ENCODE results near the gene DOK7.

DOK7 gene

DNA sequence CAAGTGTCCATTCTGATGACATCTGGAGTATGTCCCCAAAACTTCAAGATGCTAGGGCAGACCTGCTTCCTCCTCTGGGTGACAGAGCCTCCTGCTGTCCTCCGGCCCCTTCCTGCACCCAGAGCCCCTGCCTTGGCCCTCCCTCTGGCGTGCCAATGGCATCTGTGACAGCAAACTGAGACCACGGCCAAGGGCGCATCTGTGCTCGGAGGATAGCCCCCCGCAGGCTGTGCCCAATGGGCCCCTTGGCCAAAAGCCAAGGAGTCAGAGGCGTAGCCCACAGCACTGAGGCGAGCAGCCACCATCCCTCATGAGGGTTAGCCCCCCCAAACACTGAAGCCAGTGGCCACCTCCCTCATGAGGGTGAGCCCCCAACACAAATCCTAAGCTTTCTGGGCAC lies 61.2 kb downstream of the DOK7 start:
- Mint-ChIP-seq H3K27me3 (no peaks in the 10 kb centered on the region), H3K4me1 (ENCODE audit: low read depth) (peaks cover 6% of the 10 kb centered on the region), H3K36me3 (ENCODE audit: low read depth) (peaks cover 8% of the 10 kb centered on the region), H3K4me3 (no peak overlapping the region), H3K27ac (no peak overlapping the region), H3K9me3 (no peaks in the 10 kb centered on the region)

DNA sequence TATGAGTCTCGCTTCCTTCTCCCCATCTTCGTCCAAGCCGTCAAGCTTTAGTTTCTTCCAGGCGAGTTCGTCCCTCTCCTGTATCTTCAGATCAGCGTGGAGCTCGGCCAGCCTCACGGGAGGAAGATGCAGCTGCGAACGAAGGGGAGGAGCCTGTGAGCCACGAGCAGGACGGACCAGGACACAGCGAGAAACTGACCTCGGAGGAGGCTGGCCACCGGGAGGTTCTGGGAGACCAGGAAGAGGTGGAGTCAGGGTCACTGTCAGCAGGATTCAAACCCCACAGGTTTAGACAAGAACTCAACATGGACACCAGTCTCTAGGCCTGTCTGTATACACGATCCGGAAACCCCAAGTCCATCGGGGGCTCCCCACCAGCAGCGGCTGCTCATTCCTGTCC lies 61.8 kb downstream of the DOK7 start:
- H3K4me3 Mint-ChIP-seq: no peak overlapping the region

DNA sequence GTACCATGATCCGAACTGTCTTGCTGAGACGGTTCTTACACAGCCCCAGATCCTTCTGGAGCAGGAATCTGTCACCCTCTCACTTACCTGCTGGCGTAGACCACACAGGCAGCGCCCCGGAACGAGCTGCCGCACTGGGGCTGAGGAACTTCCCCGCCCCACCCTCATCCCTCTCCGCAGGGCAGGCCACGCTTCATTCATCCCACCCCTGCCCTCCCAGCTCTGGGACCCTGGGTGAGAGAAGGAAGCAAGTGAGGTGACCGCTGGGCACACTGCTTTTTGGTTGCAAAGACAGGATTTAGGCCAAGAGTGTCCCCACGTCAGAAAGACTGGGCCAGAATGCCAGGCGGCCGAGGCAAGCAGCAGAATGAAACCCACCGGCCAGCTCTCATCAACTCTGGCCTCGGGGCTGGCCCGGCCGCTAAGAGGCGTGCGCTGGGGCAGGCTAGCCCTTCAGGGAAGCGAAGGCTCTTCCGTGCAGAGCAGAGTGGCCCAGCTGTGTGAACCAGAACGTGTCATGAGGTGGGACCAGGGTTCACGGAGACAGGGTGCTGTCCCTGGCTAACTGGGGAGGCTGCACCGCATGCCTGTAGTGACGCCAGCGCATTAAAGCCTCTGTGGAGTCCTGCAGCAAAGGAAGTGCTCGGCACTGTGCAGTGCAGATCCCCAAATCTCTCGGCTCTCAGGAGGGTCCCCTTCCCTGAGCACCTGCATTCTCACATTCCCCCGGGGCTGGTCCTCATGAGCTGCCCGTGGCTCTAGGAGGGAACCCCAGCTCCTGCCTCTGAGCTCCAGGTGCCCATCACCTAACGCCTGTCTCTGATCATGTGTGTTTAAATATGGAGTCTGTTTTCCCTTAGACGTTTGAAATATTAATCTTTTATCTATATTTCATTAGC lies 62.7 kb downstream of the DOK7 start:
- Mint-ChIP-seq H3K9me3 (no peaks in the 10 kb centered on the region), H3K4me1 (ENCODE audit: low read depth) (peaks cover 19% of the 10 kb centered on the region), H3K4me3 (no peak overlapping the region), H3K27ac (no peak overlapping the region), H3K27me3 (no peaks in the 10 kb centered on the region), H3K36me3 (ENCODE audit: low read depth) (peaks cover 15% of the 10 kb centered on the region)

More for the DNA sequence above, 61.8 kb downstream of the DOK7 start:
- no peak overlapping the region for H3K27ac Mint-ChIP-seq
- peaks cover 11% of the 10 kb centered on the region for H3K4me1 Mint-ChIP-seq (ENCODE audit: low read depth)
- H3K9me3 Mint-ChIP-seq: no peaks in the 10 kb centered on the region
- peaks cover 11% of the 10 kb centered on the region for H3K36me3 Mint-ChIP-seq (ENCODE audit: low read depth)
- H3K27me3 Mint-ChIP-seq: no peaks in the 10 kb centered on the region

DNA sequence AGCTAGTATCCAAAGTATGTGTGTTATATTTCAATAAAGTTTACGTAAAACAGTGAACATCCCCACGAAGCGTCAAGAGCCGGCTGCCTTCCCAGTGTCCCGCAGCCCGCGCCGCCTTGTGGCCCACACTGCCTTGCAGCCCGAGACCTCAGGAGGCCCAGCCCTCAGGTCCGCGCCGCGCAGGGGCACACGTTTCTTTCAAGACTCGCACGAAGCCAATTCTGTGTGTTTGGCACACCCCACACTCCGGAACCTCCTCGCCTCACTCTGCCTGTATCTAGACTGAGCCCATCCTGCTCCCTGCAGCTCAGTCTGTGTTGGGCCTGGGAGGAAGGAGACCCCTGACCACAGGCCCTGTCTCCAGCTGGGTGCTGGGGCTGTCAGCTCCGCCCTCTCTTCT lies 63.4 kb downstream of the DOK7 start:
- H3K4me1 Mint-ChIP-seq (ENCODE audit: low read depth): peaks cover 26% of the 10 kb centered on the region
- no peak overlapping the region for H3K27ac Mint-ChIP-seq
- no peaks in the 10 kb centered on the region for H3K9me3 Mint-ChIP-seq
- H3K4me3 Mint-ChIP-seq: no peak overlapping the region
- H3K36me3 Mint-ChIP-seq (ENCODE audit: low read depth): peaks cover 15% of the 10 kb centered on the region
- H3K27me3 Mint-ChIP-seq: no peaks in the 10 kb centered on the region

DNA sequence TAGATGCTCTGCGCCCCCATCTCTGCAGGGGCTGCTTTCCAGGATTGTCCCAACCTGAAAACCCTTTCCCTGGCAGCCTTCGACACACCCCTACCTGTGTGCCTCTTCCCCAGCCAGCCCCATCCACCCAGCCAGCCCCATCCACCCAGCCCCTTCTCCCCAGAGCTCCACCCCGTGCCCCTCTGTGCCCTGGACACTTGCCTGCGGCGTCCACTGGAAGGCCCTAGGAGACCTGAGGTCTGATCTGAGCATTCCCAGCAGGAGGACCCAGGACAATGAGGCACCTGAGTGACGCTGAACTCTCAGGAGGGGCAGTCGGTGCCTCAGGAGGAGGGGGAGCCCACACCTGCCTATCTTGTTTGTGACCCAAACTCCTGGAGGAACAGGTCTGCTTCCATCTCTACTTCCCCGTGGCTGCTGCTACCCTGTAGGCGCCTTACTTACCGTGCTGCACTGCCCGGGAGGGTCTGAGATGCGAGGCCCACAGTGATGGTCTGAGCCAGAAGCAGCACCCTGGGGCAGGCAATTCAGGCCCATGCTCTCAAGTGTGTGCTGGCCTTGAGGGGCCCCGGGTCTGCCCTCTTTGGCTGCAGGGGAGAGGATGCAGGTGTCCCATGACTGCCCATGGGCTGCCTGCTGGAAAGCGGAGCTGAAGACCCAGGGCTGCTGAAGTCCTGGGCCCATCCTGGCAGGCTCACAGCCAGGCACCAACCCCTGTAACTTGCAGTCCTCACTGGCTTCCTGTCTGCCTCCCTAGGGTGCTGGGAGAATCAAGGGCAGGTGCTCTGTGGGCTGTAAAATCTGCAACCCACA lies 64.2 kb downstream of the DOK7 start:
- Mint-ChIP-seq H3K27ac (no peak overlapping the region), H3K9me3 (no peaks in the 10 kb centered on the region), H3K27me3 (no peaks in the 10 kb centered on the region), H3K4me3 (no peak overlapping the region), H3K4me1 (ENCODE audit: low read depth) (peaks cover 29% of the 10 kb centered on the region), H3K36me3 (ENCODE audit: low read depth) (peaks cover 15% of the 10 kb centered on the region)

DNA sequence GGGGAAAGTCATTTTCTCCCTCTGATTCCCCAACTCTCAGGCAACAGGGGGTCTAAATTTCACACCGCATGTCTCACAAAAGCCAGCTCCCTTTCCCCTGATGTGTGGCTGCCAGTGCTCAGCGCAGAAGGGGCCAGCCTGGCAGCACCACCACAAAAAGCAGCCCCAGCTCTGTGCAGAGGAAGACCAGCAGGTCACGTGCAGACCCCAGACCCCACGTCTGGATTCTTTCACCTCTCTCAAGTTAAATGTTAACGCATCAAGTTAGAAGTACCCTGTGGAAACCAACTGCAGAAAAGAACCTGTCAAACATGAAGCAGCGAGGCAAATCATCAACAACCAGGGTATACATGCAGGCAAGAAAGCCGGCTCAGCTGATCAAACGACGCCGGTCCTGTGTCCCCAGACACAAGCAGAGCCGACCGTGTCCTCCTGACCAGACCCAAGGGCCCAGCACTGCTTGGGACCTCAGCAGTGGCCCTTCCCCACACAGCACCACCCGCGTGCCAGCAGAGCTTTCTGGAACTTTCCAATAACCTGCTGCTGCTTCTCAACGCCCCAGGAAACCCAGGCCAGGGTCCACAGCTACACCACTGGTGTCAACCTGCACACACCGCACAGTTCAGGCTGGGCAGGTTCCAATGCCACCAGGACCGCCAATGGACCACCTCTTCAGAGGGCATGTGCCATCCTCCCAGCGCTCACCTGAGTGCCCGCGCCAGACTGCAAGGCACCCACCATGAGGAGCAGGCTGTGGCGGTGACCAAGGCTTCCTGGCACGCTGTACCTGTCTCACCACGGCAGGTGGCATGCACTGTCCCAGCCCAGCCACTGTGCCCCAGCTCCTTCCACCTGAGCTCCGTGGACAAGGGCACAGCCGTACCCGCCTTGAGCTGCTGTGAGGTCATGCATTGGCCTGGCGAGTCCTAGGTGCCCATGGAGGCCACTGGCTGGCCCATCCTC lies 65.1 kb downstream of the DOK7 start:
- Mint-ChIP-seq H3K9me3 (no peaks in the 10 kb centered on the region), H3K4me1 (ENCODE audit: low read depth) (peaks cover 29% of the 10 kb centered on the region), H3K36me3 (ENCODE audit: low read depth) (peaks cover 15% of the 10 kb centered on the region), H3K4me3 (no peak overlapping the region), H3K27ac (no peak overlapping the region), H3K27me3 (no peaks in the 10 kb centered on the region)

DNA sequence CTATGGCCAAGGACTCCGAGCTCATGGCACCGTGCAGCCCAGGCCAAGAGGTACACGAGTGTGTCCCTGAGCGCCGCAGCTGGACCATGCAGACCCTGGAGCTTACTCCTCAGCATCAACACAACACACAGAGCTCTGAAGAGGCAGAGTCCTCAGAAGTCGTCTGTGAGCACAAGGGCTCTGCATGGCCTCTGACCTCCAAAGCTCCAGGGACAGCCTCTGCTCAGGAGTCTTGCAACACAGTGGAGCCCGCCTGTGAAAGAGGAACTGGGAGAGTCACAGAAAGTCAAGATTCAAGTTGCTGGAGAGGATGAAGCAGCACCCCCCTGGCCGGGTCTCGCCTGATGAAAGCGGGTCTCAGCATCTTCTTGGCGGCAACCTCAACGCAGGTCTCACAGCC lies 66.3 kb downstream of the DOK7 start:
- H3K9me3 Mint-ChIP-seq: no peaks in the 10 kb centered on the region
- no peak overlapping the region for H3K4me3 Mint-ChIP-seq
- H3K4me1 Mint-ChIP-seq (ENCODE audit: low read depth): peaks cover 29% of the 10 kb centered on the region
- peaks cover 15% of the 10 kb centered on the region for H3K36me3 Mint-ChIP-seq (ENCODE audit: low read depth)
- H3K27me3 Mint-ChIP-seq: peaks cover 4% of the 10 kb centered on the region
- no peak overlapping the region for H3K27ac Mint-ChIP-seq

DNA sequence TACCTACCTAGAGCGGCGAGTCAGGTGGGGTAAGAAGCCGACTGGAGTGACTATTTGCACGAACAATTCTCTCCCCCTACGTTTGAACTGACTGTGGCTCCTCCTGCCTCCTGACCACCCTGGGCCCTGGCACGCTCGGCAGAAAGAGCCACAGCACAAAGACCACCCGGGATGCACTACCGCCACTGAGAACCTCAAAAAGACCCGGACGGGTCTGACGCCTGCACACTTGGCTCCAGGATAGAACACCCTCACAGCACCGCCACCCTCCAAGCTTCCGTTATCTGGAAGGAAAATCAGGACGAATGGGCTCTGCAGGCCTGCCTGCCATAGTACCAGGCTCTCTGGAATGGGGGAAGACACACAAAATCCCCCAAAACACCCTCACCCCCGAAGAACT lies 66.9 kb downstream of the DOK7 start:
- Mint-ChIP-seq H3K27ac (no peak overlapping the region), H3K27me3 (peaks cover 4% of the 10 kb centered on the region), H3K4me3 (peak overlapping the region; percentile 95), H3K9me3 (no peaks in the 10 kb centered on the region), H3K4me1 (ENCODE audit: low read depth) (peaks cover 29% of the 10 kb centered on the region), H3K36me3 (ENCODE audit: low read depth) (peaks cover 10% of the 10 kb centered on the region)

DNA sequence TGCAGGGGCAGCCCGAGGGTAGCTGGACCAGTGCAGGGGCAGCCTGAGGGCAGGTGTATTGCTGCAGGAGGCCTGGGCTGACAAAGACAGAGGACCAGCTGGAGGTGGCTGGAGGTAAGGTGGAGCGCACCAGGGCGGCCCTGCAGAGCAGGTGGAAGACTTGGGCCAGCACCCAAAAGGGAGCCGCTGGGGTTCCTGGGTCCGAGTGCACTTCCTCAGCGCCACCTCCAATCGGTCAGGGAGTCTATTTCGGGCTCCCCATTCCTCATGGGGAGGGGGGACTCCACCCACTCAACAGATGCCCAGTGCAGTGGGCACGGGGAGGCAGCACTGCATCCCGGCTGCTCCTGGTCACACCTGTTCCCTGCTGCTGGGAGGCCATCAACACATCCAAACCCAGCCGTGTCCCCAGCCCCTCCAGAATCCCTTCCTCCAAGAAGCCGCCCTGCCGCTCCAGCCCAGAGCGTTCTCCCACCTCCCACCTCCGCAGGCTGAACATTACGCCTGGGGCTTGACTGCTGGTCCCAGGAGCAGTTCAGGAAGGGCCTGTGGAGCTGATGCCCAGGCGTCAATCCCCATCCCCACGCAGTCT lies 67.7 kb downstream of the DOK7 start:
- Mint-ChIP-seq H3K27ac (no peak overlapping the region), H3K4me1 (ENCODE audit: low read depth) (peaks cover 29% of the 10 kb centered on the region), H3K4me3 (peak overlapping the region; percentile 95), H3K27me3 (peaks cover 4% of the 10 kb centered on the region), H3K36me3 (ENCODE audit: low read depth) (peaks cover 10% of the 10 kb centered on the region), H3K9me3 (no peaks in the 10 kb centered on the region)

DNA sequence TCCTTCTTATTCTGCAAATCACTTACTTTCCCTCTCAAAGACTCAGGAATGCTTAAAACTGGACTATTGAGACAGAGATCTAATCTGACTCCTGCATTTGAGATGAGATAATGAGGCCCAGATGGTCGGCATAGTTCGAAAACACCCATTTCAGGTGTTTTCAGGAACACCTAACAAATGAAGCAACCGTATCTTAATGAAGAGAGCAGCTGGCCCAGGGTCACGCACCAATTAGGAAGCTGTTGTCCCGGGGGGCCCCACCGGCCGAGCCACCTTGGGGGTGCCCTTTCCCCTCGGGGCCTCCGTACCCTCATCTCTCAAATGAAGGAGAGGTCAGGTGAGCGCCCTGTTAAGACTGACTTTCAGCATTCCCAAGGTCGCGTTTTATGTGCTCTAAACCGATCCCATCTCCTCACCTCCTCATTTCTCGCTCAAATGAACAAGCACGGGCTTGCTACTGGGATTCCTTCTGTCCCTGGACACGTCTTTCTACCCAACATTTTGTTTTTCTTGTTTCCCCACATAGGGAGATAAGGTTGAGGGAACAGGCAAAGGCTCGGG lies 68.3 kb downstream of the DOK7 start:
- Mint-ChIP-seq H3K4me3 (peak overlapping the region; percentile 95), H3K36me3 (ENCODE audit: low read depth) (peaks cover 10% of the 10 kb centered on the region), H3K27me3 (peaks cover 4% of the 10 kb centered on the region), H3K27ac (peak overlapping the region; percentile 41), H3K4me1 (ENCODE audit: low read depth) (peaks cover 29% of the 10 kb centered on the region), H3K9me3 (no peaks in the 10 kb centered on the region)

DNA sequence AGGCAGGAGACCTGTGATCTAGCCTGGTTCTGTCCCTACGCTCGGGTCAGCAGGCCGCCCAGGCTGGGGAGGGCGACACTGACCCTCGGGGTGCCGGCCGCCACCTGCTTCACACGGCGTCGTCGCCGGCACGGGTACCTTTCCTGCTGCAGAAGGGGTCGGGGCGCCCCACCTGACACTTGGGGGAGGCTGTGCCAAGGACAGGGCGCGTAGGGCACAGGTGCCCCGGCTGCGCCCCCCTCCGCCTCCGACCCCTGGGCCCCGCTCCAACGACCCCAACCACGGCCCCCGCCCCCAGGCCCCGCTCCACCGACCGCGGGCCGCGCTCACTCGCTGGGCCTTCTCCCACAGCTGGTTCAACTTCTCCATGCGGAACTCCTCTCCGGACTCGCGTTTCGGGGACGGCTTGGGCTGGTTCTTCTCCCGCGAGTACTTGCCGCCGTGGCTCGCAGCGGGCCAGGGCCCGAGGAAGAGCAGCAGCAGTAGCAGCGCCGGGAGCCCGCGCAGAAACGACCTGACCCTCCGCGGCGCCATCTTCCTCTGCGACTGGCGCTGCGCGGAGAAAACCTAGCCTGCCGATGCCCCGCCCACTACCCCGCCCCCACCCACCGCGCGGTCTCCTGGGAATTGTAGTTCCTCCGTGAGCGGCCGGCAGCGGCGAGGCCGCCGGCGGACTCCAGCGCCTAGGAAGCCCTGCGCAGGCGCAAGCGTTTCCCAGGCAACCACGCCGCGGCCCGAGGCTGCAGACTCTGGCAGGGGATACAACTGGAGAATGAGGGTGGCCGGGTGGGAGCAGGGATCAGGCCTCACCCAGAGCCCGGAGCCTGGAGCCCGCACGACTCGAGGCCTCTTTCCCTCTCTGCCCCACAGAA lies 69.0 kb downstream of the DOK7 start, which contains the start of gene LRPAP1:
TSS of gene LRPAP1 (minus strand) at position 544 of the 872 bp plus-strand sequence. CDS start at position 534, 10 bp downstream.
- Mint-ChIP-seq H3K9me3 (no peaks in the 10 kb centered on the region), H3K27me3 (peaks cover 4% of the 10 kb centered on the region), H3K4me3 (peak within 1 kb of the TSS; percentile 95), H3K27ac (peak within 1 kb of the TSS; percentile 86), H3K4me1 (ENCODE audit: low read depth) (peaks cover 29% of the 10 kb centered on the region), H3K36me3 (ENCODE audit: low read depth) (peaks cover 10% of the 10 kb centered on the region)

DNA sequence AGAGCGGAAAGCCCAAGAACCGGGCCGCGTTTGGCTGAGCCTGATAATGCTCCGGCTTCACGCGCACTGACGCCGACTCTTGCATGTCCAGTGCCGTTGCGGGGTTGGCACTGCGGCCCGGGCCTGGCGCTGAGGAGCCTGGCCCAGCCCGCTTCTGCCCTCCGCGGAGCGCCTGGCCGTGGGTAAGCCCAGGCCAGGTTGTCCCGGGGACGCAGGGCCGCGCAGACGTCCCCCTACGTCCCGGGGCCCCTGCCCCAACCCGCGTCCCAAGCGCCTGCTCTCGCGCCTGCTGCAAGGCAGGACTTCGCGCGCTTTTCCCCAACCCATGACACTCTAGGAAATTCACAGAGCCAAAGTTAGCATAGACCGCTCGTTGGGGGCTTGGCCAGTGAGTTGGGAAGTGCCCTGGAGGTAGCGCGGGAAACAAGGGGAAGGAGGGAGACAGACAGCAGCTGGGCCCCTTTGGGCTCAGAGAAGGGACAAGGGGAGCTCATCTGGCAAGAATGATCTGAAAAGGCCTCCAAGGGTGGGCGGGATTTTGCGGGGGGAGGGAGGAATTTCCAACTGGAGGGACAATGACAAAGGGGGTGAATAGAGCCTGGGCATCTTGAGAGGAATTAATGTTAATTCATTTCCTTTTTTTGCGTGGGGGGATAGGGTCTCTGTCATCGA lies 69.8 kb downstream of the DOK7 start:
- peaks cover 28% of the 10 kb centered on the region for H3K4me1 Mint-ChIP-seq (ENCODE audit: low read depth)

DNA sequence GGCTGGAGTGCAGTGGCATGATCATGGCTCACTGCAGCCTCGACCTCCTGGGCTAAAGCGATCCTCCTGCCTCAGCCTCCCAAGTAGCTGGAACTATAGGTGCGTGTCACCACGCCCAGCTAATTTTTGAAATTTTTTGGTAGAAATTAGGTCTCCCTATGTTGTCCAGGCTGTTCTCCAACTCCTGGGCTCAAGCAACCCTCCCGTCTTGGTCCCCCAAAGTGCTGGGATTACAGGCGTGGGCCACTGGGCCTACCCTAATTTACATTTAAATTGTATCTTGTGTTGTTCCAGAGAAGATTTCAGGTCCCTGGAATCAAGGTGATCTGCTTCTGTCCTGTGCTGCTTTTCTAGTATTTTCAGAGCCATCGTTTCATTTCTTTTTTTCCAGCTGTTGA lies 70.3 kb downstream of the DOK7 start:
- Mint-ChIP-seq H3K36me3 (ENCODE audit: low read depth) (peaks cover 7% of the 10 kb centered on the region), H3K27me3 (peaks cover 4% of the 10 kb centered on the region), H3K4me3 (peak overlapping the region; percentile 63), H3K9me3 (no peaks in the 10 kb centered on the region), H3K27ac (no peak overlapping the region), H3K4me1 (ENCODE audit: low read depth) (peaks cover 23% of the 10 kb centered on the region)

More for the DNA sequence above, 69.8 kb downstream of the DOK7 start:
- H3K27me3 Mint-ChIP-seq: peaks cover 4% of the 10 kb centered on the region
- H3K36me3 Mint-ChIP-seq (ENCODE audit: low read depth): peaks cover 10% of the 10 kb centered on the region
- H3K27ac Mint-ChIP-seq: no peak overlapping the region
- peak overlapping the region; percentile 95 for H3K4me3 Mint-ChIP-seq
- no peaks in the 10 kb centered on the region for H3K9me3 Mint-ChIP-seq
